OCI-LY1 (cell line): ENCODE results near the gene MYO18A.

Experiments used
- CTCF ChIP-seq: fragments of 200-600 bp; sonication (generic), shearing (Covaris generic); IDR thresholded peaks from 2 replicates; pipeline ENCODE4 v1.5.1; 2017; ENCODE audit warnings: mild to moderate bottlenecking, antibody characterized with exemption, low read length, moderate library complexity, mixed read lengths
- EZH2 ChIP-seq: fragments of 200-600 bp; sonication (generic), shearing (Covaris generic); IDR thresholded peaks from 2 replicates; pipeline ENCODE4 v1.8.0; 2017; ENCODE audit warnings: borderline replicate concordance, mixed run types, mild to moderate bottlenecking, antibody characterized with exemption, low read length, moderate library complexity, mixed read lengths

GRCh38 chr17:29119265-29119664 lies 60.9 kb downstream of the MYO18A start:
- TF ChIP-seq CTCF: no peak
- no peak for TF ChIP-seq EZH2
